ENCODE measurements around the gene GET4.

DNA sequence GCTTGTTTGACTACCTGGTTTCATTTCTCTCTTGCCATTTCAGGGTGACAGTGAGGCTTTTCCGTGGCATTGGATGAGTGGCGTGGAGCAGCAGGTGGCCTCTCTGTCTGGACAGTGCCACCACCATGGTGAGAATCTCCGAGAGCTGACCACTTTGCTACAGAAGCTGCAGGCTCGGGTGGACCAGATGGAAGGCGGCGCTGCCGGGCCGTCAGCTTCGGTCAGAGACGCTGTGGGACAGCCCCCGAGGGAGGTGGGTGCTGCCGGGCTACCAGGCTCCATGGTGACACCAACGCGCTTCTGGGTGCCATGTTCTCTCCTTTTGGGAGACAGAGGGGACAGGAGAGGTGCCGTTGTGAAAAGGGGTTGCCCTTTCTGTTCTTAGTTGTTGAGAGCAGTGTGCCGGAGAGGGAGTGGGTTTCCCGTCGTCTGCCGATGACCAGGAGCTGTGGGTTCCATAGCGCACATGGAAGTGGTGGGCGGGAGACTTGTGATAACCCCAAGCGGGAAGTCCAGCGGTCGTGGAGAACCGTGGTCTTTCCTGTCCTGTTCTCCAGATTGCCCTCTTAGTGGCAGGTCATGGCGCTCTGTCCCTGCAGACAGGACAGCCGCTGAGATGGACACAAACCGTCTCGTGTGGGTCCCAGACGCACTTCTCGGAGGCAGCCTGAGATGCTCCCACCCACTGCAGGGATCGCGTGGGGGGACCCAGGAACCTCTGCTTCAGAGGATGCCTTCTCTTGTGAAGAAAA, 22.8 kb upstream of the GET4 start:
- no peak for TF ChIP-seq CTCF (conservative IDR thresholded peaks at IDR 0.05 in 1 of 2, IDR thresholded peaks at IDR 0.05 in 1 of 2; ENCODE audit: extremely low read depth in 1 of 2, insufficient read depth in 1 of 2, low read depth in 1 of 2, low read length in 2 of 2)
- TF ChIP-seq EZH2 (IDR thresholded peaks at IDR 0.05; ENCODE audit: borderline replicate concordance, low read length), result no peak
